Esophagus muscularis mucosa (tissue), 4 donors: ENCODE data around the gene IER3. TPM values are rescaled to one million over a fixed set of nuclear protein-coding genes. Genes with fewer than 3 reads are reported as not detected.

Experiments
- DNase-seq: peaks from one replicate; pipeline ENCODE4 v3.0.0-alpha.2; 2017; ENCODE audit errors: extremely low spot score
- H3K27ac ChIP-seq, 4 donors: fragments of 200-600 bp; sonication (generic); replicated peaks in 1 of 4; 1 replicate in 3 of 4; 2 replicates in 1 of 4; pipeline ENCODE4 v1.5.1; 2016 to 2019; ENCODE audit warnings: mild to moderate bottlenecking in 1 of 4
- H3K27me3 ChIP-seq, 4 donors: fragments of 200-600 bp; sonication (generic); one replicate each; pipeline versions ENCODE4 v1.5.1 to v1.6.0; 2016 to 2019
- H3K36me3 ChIP-seq, 4 donors: fragments of 200-600 bp; sonication (generic); one replicate each; pipeline ENCODE4 v1.5.1; 2016 to 2019
- H3K4me1 ChIP-seq, 4 donors: fragments of 200-600 bp; sonication (generic); one replicate each; pipeline ENCODE4 v1.5.1; 2016 to 2019
- H3K4me3 ChIP-seq, 4 donors: fragments of 200-600 bp; sonication (generic); 1 replicate in 2 of 4; 2 replicates in 2 of 4; pipeline ENCODE4 v1.5.1; 2016 to 2019; ENCODE audit warnings: mild to moderate bottlenecking in 4 of 4, moderate library complexity in 1 of 4
- H3K9me3 ChIP-seq, 4 donors: fragments of 200-600 bp; sonication (generic); 1 replicate in 3 of 4; 2 replicates in 1 of 4; pipeline ENCODE4 v1.5.1; 2016 to 2019
- EP300 ChIP-seq: sonication (generic); formaldehyde crosslinking; IDR thresholded peaks from one replicate; pipeline ENCODE4 v1.6.1; 2017; ENCODE audit warnings: antibody characterized with exemption
- POLR2A ChIP-seq: fragments of 450-650 bp; IDR thresholded peaks from one replicate; pipeline ENCODE4 v1.6.1; 2017; ENCODE audit warnings: antibody characterized with exemption, moderate library complexity, mild to moderate bottlenecking, low read depth
- POLR2AphosphoS5 ChIP-seq, 2 donors: sonication (generic); formaldehyde crosslinking; IDR thresholded peaks; one replicate each; pipeline ENCODE4 v1.6.1; 2017; ENCODE audit warnings: antibody characterized with exemption in 2 of 2
- WGBS: methylation state at CpG from one replicate; pipeline ENCODE4 v1.1.5; 2018; 5-methylcytosine and 5-hydroxymethylcytosine counted together
- intact Hi-C: fragments of 100-400 bp; cut with DNase I; formaldehyde crosslinking; loops from one replicate; pipeline ENCODE4 v1.15.1; 2023
- total RNA-seq, 4 donors: library from RNA; depleted of rRNA; stranded (reverse); fragments of >200 nt; gene quantifications; one replicate each; pipeline versions ENCODE4 v1.1.0 to v1.2.1, GENCODE V29; 2016
- TF ChIP-seq, protein P1 (sequence below), 3 experiments: fragments of 200-600 bp in 2 of 3; fragments of 450-650 bp in 1 of 3; sonication (generic) in 2 of 3; IDR thresholded peaks; one replicate each; pipeline ENCODE4 v1.5.1; 2017 to 2019; ENCODE audit warnings: antibody characterized with exemption in 3 of 3, mild to moderate bottlenecking in 2 of 3, moderate library complexity in 1 of 3

IER3 gene
- total RNA-seq, 4 donors from 2014 or later, result 8.9 to 45.4 (median 11.0) TPM

DNA sequence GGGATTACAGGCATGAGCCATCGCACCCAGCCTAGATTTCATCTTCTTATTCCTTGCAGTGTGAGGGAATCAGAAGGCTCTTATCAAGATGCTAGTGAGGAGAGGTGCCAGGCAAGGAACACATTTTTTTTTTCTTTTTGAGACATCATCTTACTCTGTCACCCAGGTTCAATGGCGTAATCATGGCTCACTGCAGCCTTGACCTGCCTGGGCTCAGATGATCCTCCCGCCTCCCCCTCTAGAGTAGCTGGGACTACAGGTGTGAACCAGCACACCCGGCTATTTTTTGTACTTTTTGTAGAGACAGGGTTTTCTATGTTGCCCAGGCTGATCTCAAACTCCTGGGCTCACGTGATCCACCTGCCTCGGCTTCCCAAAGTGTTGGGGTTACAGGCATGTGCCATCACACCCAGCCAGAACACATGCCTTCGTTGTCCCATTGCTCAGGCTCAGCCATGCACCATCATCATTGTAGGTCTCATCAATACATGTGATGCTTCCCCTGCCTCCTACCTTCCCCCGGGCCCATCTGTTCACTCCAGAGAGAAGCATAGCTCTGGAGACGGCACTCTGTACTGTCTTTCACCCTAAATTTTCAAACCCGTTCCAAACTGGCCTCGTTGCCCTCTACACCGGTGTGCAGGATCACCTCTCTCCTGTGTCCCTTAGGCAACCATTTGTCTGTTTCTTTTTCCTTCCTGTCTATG is 12.0 kb downstream of the IER3 start:
- no peak overlapping the region for H3K4me3 ChIP-seq
- H3K27me3 ChIP-seq, result no peaks in the 10 kb centered on the region
- 86% methylated on average over 11 of the region's 12 CpGs for WGBS
- TF ChIP-seq, protein P1, sequence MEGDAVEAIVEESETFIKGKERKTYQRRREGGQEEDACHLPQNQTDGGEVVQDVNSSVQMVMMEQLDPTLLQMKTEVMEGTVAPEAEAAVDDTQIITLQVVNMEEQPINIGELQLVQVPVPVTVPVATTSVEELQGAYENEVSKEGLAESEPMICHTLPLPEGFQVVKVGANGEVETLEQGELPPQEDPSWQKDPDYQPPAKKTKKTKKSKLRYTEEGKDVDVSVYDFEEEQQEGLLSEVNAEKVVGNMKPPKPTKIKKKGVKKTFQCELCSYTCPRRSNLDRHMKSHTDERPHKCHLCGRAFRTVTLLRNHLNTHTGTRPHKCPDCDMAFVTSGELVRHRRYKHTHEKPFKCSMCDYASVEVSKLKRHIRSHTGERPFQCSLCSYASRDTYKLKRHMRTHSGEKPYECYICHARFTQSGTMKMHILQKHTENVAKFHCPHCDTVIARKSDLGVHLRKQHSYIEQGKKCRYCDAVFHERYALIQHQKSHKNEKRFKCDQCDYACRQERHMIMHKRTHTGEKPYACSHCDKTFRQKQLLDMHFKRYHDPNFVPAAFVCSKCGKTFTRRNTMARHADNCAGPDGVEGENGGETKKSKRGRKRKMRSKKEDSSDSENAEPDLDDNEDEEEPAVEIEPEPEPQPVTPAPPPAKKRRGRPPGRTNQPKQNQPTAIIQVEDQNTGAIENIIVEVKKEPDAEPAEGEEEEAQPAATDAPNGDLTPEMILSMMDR (IDR thresholded peaks at IDR 0.05), result no peak
- TF ChIP-seq EP300 (no peak), POLR2AphosphoS5 (IDR thresholded peaks at IDR 0.05) (no peak), POLR2A (no peak)
- peaks cover 45 to 99% (median 93%) of the 10 kb centered on the region in 4 donors for H3K36me3 ChIP-seq
- H3K4me1 ChIP-seq, result peaks cover 14 to 40% (median 30%) of the 10 kb centered on the region in 4 donors
- no peak overlapping the region for H3K27ac ChIP-seq
- intact Hi-C loops, result no loop called here
- DNase-seq, result no peak
- no peaks in the 10 kb centered on the region for H3K9me3 ChIP-seq

GRCh38 chr6:30730601-30731435 is 13.5 kb downstream of the IER3 start:
- 47% methylated on average over 26 of the region's 30 CpGs for WGBS
- Histone ChIP-seq H3K27me3 (no peaks in the 10 kb centered on the region), H3K27ac (peak overlapping the region; percentile 13 to 72 (median 54)), H3K4me1 (peaks cover 10 to 44% (median 25%) of the 10 kb centered on the region in 4 donors), H3K36me3 (peaks cover 43 to 97% (median 90%) of the 10 kb centered on the region in 4 donors), H3K9me3 (no peaks in the 10 kb centered on the region), H3K4me3 (peak overlapping the region in 1 of 4 donors; percentile 4)
- no peak for TF ChIP-seq POLR2A
- TF ChIP-seq, protein P1 (IDR thresholded peaks at IDR 0.05), result peak; percentile 58 to 74 (median 61)
- intact Hi-C loops, result no loop called here
- no peak for DNase-seq

DNA sequence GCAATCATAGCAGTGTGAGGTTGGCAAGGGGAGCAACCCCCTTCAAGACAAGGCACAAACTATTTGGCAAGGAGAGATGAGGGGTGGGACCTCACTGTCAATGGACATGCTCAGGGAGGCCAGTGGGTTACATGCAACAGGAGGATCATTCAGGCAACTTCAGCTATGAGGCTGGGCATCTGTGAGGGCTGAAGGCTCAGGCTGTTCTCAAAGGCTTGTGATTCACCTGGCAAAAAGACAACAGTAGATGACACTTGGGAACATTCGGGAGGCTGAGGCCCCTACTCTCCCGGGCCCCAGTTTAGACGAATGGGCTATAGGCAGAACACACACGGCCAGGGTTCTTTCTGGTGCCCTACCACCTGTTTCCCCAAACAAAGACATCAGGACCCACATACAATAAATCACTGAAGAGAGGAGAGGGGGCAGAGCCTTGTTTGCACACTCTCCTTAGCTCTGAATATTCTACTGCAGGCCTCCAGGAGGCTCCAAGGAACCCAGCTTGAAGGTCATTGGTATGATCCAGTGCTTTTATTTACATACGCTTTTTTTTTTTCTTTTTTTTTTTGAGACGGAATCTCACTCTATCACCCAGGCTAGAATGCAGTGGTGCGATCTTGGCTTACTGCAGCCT is 16.3 kb downstream of the IER3 start:
- DNase-seq, result no peak
- TF ChIP-seq EP300 (no peak), POLR2A (no peak), POLR2AphosphoS5 (IDR thresholded peaks at IDR 0.05) (no peak)
- TF ChIP-seq, protein P1 (IDR thresholded peaks at IDR 0.05), result no peak
- Histone ChIP-seq H3K36me3 (peaks cover 35 to 97% (median 93%) of the 10 kb centered on the region in 4 donors), H3K4me1 (peaks cover 27 to 68% (median 48%) of the 10 kb centered on the region in 4 donors), H3K27me3 (no peaks in the 10 kb centered on the region), H3K4me3 (no peak overlapping the region), H3K9me3 (no peaks in the 10 kb centered on the region), H3K27ac (peak overlapping the region; percentile 1 to 98 (median 34))
- WGBS, result 62% methylated on average over 7 of the region's 7 CpGs
- intact Hi-C loops, result no loop called here

- Histone ChIP-seq H3K4me1 (peaks cover 40 to 81% (median 60%) of the 10 kb centered on the region in 4 donors), H3K36me3 (peaks cover 32 to 96% (median 87%) of the 10 kb centered on the region in 4 donors), H3K9me3 (no peaks in the 10 kb centered on the region), H3K27me3 (no peaks in the 10 kb centered on the region), H3K4me3 (no peak overlapping the region), H3K27ac (peak overlapping the region in 2 of 4 donors; percentile 33 to 98)
- DNase-seq, result no peak
- WGBS, result 84% methylated on average over 11 of the region's 11 CpGs
- TF ChIP-seq, protein P1 (IDR thresholded peaks at IDR 0.05), result no peak
- TF ChIP-seq POLR2AphosphoS5 (IDR thresholded peaks at IDR 0.05) (no peak), EP300 (no peak), POLR2A (no peak)
- intact Hi-C loops, result no loop called here
These were observed 17.6 kb downstream of the IER3 start for GRCh38 chr6:30726506-30727413.
